GM19452 (cell line): ENCODE results near the gene CDC25A.
A peak's percentile ranks its signal among the peaks of the same experiment; 100 is the strongest.
"Not testable (repeated sequence)": the region's sequence is repeated elsewhere in the genome, so short reads cannot be mapped to it uniquely, and the experiment has no call there.

Experiments used
- ATAC-seq: cut with Tn5 transposase; IDR thresholded peaks from one replicate; pipeline ENCODE4 v1.9.1; 2021; ENCODE audit not compliant: unreplicated experiment

The CDC25A gene

GRCh38 chr3:48188266-48189201 lies at the start of gene CDC25A:
CDC25A (minus strand) TSS chr3:48188417; CDS start chr3:48187947, 470 bp downstream.
- peak; percentile 90 for ATAC-seq

- no peak for ATAC-seq
These were observed 48.3 kb upstream of the CDC25A start for GRCh38 chr3:48236531-48236930.

- ATAC-seq: no peak
These were observed 45.3 kb upstream of the CDC25A start for GRCh38 chr3:48233542-48233941.

GRCh38 chr3:48232734-48233133 lies 44.5 kb upstream of the CDC25A start:
- peak; percentile 71 for ATAC-seq

GRCh38 chr3:48232232-48232631 lies 44.0 kb upstream of the CDC25A start:
- peak; percentile 16 for ATAC-seq

GRCh38 chr3:48226939-48227338 lies 38.7 kb upstream of the CDC25A start:
- ATAC-seq: no peak

- ATAC-seq: no peak
These were observed 37.4 kb upstream of the CDC25A start for GRCh38 chr3:48225587-48225986.

- peak; percentile 67 for ATAC-seq
These were observed 34.6 kb upstream of the CDC25A start, which contains the start of gene CAMP for GRCh38 chr3:48222616-48223513. CAMP (plus strand) TSS chr3:48223495; CDS start chr3:48223512, 17 bp downstream.

- ATAC-seq: no peak
These were observed 32.5 kb upstream of the CDC25A start for GRCh38 chr3:48220746-48221145.

GRCh38 chr3:48219543-48219942 lies 31.3 kb upstream of the CDC25A start:
- no peak for ATAC-seq

GRCh38 chr3:48218537-48218936 lies 30.3 kb upstream of the CDC25A start:
- no peak for ATAC-seq

GRCh38 chr3:48217449-48217848 lies 29.2 kb upstream of the CDC25A start:
- no peak for ATAC-seq

GRCh38 chr3:48215876-48216275 lies 27.7 kb upstream of the CDC25A start:
- ATAC-seq: no peak

- ATAC-seq: no peak
These were observed 27.2 kb upstream of the CDC25A start for GRCh38 chr3:48215466-48215865.

- no peak for ATAC-seq
These were observed 26.8 kb upstream of the CDC25A start for GRCh38 chr3:48215019-48215418.

- no peak for ATAC-seq
These were observed 26.0 kb upstream of the CDC25A start for GRCh38 chr3:48214225-48214624.

- ATAC-seq: not testable (repeated sequence)
These were observed 23.6 kb upstream of the CDC25A start for GRCh38 chr3:48211776-48212175.

- not testable (repeated sequence) for ATAC-seq
These were observed 22.3 kb upstream of the CDC25A start for GRCh38 chr3:48210534-48210933.

- no peak for ATAC-seq
These were observed 21.2 kb upstream of the CDC25A start for GRCh38 chr3:48209445-48209844.

- no peak for ATAC-seq
These were observed 19.9 kb upstream of the CDC25A start for GRCh38 chr3:48208076-48208475.

GRCh38 chr3:48202632-48203031 lies 14.4 kb upstream of the CDC25A start:
- no peak for ATAC-seq
